Transverse colon (tissue), 4 donors: Measurements from ENCODE around the gene SELENOS.

Experiments used
- POLR2AphosphoS5 ChIP-seq, 3 donors: sonication (generic); formaldehyde crosslinking; IDR thresholded peaks; one replicate each; pipeline ENCODE4 v1.6.1; 2016; ENCODE audit warnings: antibody characterized with exemption in 3 of 3
- TF ChIP-seq, protein P1 (sequence below), 5 experiments: fragments of 200-600 bp in 3 of 5; fragments of 450-650 bp in 2 of 5; sonication (generic) in 3 of 5; IDR thresholded peaks; 1 replicate in 2 of 5; 2 replicates in 3 of 5; pipeline ENCODE4 v1.5.1; 2016 to 2017; ENCODE audit warnings: antibody characterized with exemption in 5 of 5, inconsistent platforms in 3 of 5, mild to moderate bottlenecking in 2 of 5, moderate library complexity in 1 of 5

GRCh38 chr15:101240358-101240757, 36.9 kb downstream of the SELENOS start:
- TF ChIP-seq, protein P1, sequence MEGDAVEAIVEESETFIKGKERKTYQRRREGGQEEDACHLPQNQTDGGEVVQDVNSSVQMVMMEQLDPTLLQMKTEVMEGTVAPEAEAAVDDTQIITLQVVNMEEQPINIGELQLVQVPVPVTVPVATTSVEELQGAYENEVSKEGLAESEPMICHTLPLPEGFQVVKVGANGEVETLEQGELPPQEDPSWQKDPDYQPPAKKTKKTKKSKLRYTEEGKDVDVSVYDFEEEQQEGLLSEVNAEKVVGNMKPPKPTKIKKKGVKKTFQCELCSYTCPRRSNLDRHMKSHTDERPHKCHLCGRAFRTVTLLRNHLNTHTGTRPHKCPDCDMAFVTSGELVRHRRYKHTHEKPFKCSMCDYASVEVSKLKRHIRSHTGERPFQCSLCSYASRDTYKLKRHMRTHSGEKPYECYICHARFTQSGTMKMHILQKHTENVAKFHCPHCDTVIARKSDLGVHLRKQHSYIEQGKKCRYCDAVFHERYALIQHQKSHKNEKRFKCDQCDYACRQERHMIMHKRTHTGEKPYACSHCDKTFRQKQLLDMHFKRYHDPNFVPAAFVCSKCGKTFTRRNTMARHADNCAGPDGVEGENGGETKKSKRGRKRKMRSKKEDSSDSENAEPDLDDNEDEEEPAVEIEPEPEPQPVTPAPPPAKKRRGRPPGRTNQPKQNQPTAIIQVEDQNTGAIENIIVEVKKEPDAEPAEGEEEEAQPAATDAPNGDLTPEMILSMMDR (IDR thresholded peaks at IDR 0.05), result no peak
- TF ChIP-seq POLR2AphosphoS5 (IDR thresholded peaks at IDR 0.05), result peak in 1 of 3 donors; percentile 16
